GM19438 (cell line): ENCODE data around the gene KLHL21.
"Not testable (repeated sequence)": the region's sequence is repeated elsewhere in the genome, so short reads cannot be mapped to it uniquely, and the experiment has no call there.

Experiments used
- ATAC-seq: cut with Tn5 transposase; IDR thresholded peaks from one replicate; pipeline ENCODE4 v1.9.1; 2021; ENCODE audit warnings: low read depth; ENCODE audit not compliant: unreplicated experiment

The KLHL21 gene

DNA sequence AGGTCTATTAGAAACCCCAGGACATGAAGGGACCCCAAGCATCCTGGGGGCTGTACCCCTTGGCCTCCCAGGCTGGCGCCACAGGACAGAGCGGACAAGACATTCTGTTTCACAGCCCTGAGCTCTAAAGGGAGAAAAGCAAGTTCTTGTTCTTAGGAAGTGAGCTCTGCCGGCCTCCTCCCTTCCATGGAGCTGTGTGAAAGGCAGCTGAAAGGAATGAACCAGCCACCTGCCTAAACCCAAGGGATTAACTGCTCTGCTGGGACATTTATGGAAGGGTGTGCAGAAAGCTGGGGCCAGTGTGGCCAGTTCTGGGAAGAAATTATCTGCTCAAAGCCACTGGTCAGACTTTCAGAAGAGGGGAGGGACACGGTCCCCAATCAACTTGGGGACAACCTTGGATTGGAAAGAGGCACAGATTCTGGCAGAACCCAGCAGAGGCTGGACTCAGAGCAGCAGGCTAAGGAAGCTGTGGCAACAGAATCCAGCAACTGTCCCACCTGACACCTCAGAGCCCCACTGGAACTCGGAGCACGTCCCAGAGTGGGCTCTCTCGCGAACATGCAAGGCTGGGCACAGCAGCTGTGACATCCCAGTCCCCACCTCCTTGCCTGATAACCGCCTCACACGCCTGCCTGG lies 2.1 kb downstream of the KLHL21 start:
- ATAC-seq: no peak

DNA sequence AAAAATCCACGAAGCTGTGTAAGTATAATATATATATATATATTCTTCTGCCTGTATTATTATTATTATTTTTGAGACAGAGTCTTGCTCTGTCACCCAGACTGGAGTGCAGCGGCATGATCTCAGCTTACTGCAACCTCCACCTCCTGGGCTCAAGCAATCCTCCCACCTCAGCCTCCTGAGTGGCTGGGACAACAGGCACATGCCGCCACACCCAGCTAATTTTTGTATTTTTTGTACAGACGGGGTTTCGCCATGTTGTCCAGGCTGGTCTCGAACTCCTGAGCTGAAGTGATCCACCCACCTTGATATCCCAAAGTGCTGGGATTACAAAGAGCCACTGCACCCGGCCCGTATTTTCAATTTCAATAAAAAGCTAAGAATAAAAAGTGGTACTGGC lies 2.7 kb downstream of the KLHL21 start:
- not testable (repeated sequence) for ATAC-seq

DNA sequence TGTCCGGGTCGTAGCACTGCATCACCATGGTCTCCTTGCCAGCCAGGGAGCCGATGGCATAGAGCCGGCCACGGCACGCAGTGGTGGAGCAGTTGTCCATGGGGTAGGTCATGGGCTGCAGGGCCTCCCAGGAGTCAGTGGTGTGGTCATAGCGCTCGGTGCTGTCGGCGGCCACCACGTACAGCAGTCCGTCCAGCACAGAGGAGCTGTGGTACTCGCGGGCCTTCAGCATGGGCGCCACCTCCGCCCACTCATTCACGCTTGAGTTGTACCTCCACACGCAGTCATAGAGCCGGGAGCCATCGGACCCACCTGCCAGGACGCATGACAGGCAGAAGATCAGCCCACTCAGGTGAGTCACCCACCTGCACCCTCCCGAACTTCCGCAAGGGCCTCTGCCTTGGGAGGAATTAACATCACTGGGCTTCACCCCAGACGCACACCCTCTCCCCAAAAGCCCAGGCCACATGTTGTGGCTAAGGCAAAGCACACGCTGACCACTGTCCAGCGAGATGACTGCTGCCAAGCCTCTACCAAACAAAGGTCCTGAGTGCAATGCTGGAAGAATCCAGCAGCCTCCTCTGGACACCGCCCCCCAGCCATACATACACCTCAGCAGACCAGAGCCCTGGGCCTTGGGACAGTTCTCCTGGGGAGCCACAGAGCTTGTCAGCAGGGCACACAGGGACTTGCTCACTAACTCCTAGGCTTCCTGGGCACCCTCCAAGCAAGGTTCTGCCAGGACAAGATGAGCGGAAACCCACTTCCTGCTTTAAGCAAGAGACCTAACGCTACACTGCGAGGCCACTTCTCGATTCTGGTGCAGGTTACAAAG lies 3.3 kb downstream of the KLHL21 start:
- no peak for ATAC-seq

DNA sequence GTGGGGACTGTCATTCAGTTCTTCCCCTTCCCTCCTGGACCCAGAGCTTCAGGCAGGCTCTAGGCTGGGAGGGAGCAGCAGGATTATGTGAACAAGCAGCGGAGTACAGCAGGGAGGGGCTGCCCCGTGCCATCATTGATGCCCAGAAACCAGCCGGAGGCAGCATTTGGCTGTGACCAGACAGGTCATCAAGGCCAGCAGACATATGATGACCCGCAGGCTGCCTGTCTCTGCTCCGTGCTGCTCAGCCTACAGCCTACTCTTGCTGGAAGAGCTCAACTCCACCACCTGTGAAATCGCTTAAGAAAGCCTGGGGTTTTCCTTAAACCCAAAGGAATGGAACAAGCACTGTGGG lies 4.9 kb downstream of the KLHL21 start:
- no peak for ATAC-seq

DNA sequence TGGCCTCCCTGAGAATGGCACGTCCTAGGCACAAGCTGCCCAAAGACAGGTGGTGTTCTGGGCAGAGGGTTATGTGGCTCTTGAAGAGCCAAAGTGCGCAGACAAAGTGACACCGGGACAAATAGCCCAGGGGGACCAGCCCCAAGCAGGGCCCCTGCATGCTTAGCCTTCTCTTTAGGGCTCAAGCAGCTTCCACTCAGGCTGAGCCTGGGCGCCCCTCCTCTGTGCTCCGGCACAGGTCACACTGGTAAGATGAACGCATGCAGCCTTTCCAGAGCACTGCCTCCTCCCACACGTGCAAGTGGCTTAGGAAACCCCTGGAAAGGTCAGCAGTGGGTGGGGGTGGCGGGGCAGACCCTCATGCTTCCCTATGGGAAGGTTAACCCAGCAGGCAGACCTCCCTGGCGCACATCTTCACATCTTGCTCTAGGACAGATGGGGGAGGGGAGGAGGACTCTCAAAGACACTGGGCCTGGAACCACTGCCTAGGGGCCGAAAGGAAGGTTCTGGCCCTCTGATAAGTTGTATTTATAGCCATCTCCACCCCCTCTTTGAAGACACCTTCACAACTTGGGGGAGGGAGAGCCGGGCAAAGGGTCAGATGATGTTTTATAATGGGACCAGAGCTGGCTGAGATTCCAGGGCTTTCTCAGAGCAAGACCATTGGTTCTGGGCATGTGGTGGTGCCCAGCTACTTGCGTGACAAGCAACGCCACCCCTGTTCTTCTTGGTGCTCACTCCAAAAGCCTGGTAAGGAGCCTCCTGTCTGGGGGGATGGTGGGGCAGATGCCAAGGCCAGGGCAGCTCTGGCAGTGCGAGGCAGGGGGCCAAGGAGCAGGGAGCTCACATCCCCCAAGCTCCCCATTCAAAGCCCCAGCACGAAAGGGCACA lies 5.5 kb downstream of the KLHL21 start:
- no peak for ATAC-seq

DNA sequence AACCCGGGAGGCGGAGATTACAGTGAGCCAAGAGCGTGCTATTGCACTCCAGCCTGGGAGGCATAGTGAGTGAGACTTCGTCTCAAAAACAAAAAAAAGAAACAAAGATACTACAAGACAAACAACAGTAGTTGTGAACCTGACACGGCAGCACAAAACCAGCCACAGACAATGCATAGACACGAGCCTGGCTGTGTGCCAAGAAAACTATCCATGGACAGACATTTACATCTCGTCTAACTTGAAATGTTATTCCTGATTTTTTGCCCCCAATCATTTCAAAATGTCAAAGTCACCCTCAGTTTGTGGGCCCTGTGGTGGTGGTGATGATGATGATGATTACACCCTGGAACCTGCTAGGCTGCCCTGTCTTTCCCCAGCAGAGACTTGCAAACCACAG lies 6.3 kb downstream of the KLHL21 start:
- ATAC-seq: no peak

DNA sequence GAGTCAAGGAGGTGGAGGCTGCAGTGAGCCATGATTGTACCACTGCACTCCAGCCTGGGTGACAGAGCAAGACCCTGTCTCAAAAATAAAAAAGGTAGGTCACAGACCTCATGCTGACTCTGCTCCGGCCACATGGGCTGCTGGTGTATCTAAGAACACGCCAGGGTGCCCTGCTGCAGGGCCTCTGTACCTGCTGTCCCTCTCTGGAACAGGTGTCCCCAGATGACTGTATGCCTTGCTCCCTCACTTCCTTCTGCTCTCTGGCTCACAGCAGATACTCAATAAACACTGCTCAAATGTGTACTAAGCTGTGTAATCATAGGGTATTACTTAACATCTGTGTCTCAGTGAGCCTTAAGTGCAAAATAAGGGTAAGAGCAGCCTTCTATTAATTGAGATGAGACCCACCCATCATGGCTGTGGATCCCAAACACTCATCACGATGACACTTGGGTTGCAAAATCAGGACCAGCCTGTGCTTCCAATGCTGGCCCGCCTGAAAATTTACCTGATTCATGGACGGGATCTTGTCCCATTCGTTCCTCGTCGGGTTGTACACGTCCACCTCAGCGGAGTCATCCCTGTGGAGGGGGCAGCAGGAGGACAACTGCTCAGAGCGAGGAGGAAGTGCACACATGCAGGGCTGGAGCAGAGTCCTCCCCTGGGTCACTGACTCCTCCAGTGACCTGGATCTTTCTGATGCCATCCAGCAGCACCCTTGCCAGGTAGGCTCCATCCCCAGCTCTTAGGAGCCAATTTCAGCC lies 7.5 kb downstream of the KLHL21 start:
- no peak for ATAC-seq

DNA sequence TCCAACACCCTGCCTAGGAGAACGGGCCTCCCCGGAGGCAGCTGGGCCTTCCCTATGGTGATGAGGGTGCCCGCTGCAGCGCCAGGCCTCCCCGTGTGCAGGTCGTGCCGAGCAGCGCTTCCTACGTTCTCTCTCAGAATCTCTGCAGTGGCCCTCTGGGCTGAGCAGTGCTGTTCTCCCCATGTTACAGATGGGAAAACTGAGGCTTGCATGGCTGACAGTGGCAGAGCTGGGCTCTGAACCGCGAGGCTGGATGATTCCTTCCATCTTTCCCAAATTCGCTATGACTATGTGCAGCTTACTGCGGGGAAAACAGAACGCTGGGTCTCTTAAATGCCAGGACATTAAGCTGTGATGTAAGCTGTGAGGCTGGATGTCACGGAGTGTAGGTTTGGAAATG lies 8.9 kb downstream of the KLHL21 start:
- no peak for ATAC-seq

DNA sequence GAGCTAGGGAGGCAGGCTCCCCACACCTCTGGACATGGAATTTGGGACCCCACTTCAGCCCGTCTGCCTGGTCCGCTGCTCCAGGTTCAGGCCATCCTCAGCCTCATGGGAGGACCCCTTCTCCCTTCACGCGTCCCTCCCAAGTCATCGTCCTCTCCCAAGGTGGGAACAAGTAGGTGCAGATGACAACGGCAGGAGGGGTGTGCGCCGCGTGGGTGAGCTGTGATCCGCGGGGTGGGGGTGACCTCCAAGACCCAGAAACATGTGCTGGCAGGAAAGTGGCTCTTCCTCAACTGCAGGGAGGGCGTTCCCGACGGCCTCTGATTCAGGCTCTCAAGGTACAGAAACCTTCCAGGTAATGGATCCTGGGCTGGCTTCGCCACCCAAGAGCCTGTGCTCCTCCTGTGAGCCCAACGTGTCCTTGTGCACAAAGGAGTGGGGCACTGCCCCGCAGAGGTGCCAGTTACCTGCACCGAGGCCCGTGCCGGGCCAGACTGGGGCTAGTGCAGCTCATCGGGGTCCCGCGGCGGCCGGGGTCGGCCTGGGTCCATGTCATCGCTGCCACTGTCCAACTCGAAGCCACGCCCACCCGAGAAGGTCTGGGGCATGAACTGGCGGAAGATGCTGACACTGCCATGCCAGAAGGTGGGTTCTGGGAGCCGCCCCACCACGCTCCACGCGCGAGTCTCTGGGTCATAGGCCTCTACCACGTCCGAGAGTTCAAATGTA lies 9.6 kb downstream of the KLHL21 start:
- ATAC-seq: no peak

DNA sequence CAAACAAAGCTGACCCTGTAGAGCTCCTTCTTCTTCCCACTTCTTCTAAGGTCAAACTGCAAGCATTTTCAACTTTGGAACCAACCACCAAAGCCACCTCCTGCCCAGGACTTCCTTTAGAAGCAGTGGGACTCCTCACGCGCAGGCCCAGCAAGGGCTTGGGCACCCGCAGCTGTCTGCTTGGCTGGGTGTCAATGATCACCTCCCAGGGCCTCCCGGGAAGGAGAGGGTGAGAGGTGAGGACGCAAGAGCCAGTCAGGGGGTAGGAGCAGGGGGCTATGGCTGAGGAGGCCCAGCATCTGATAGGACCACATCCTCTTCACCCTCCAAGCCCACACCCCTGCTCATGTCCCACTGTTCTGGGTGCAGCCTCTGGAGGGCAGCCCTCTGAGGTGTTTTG lies 10.2 kb downstream of the KLHL21 start:
- ATAC-seq: no peak

DNA sequence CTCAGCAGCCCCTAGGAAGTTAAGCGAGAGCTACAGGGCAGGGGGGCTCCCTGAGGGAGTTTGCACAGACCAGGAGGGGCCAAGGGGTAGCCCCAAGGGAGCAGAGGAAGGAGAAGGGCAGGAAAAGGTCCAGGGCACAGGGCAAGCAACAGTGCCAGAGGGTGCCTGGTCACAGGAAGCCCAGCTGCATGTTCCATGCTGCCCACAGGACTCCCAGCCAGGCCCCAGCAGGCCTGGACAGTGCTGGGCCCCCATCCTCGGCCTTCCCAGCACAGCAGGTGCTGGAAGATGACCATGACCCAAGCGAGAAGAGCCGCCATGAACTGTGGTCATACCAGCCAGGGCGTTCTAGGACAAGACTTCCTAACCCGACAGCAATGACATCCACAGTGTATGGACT lies 11.0 kb downstream of the KLHL21 start:
- ATAC-seq: no peak

DNA sequence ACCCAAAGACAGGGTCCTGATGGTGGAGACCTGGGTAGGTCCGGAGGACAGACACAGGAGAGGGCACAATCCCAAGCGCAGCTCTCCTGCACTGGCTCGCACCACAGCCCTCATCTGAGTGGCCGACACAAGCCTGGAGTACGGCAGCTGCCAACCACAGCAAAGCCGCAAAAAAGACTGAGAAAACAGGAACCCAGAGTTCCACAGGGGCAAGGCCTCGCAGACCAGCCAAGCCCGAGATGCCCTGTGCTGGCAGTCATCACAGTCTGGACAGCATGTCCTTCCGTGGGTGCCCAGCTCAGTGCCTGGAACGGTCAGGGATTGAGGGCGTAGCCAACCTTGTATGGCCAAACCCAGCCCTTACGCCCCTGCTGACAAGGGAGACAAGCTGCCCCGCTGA lies 11.4 kb downstream of the KLHL21 start:
- ATAC-seq: no peak

DNA sequence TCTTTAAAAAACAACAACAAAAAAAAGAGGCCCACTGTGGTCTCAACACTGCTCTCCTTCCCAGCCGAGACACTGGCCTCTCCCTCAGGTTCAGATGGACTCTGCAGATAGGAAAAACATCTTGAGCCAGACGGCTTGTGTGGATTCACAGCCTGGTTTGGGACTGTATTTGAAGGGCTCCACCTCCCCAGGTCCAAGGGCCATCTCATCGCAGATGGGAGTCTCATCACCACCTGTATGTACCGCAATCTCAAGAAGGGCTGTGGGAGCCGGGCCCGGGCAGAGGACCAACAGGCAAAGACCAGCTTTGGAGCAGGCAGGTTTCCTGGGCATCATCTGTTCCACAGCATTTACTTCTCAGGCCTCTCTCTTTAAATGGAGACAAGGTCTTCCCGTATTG lies 12.6 kb downstream of the KLHL21 start:
- ATAC-seq: no peak

DNA sequence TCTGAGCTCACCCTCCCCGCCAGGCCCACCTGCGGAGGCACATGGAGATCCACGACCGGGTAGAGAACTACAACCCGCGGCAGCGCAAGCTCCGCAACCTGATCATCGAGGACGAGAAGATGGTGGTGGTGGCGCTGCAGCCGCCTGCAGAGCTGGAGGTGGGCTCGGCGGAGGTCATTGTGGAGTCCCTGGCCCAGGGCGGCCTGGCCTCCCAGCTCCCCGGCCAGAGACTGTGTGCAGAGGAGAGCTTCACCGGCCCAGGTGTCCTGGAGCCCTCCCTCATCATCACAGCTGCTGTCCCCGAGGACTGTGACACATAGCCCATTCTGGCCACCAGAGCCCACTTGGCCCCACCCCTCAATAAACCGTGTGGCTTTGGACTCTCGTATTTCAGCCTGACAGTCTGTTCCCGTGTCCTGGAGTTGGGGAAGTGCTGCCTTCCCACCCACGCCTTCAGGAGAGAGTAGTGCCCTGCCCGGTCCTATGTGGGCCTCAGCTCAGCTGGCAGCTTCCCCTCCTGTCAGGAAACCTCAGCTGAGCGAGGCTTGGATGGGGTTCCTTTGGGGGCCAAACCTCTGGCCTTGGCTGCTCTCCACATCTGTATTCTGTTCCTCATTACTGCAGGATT lies 13.7 kb downstream of the KLHL21 start:
- ATAC-seq: no peak

DNA sequence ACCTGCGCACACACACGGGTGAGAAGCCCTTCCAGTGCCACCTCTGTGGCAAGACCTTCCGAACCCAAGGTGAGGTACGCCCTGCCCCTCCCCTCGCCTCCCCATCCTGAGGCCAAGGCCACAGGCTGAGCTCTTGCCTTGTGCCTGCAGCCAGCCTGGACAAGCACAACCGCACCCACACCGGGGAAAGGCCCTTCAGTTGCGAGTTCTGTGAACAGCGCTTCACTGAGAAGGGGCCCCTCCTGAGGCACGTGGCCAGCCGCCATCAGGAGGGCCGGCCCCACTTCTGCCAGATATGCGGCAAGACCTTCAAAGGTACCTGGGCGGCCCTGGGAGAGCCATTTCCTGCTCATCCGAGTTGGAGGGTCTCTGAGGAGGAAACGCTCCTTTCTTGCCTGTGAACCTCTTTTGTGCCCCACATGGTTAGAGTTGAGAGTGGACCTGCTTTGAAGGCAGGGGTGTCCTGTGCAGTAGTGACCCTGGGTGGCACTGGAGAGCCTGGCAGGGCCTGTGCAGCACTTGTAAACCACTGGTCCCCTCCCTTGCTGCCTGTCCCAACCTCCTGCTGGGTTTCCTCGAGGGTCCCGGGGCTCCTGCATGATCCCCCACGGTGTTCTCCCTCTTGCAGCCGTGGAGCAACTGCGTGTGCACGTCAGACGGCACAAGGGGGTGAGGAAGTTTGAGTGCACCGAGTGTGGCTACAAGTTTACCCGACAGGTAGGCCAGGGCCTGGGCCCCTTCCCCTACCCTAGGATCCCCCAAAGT lies 14.4 kb downstream of the KLHL21 start:
- ATAC-seq: no peak

DNA sequence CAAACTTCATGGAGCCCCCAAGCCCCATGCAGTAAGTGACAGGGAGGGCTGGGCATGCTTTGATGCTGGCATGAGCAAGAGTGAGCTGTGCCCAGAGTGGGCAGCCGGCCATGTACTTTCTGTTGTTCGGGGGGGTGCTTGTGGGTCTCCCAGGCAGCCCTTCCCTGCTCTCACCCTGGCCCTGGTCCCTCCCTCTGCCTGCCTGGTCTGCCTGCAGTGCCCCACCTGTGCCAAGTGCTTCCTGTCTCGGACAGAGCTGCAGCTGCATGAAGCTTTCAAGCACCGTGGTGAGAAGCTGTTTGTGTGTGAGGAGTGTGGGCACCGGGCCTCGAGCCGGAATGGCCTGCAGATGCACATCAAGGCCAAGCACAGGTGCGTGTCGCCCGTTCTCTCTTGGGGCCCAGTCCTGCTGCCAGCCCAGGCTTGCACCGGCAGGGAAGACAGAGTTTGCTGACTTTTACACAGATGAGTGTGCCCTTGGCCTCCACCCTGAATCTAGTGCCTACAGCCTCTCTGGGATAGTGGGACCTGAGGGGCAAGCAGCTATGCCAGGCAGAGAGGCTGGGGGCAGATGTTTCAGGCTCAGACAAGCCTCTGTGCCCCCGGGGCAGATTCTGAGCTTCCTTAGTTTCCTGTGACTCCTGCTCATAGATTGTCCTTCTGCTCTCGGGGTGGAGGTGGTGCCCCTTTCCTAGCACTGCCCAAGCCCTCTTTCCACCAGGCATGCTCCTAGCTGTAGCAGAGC lies 15.2 kb downstream of the KLHL21 start:
- ATAC-seq: no peak

DNA sequence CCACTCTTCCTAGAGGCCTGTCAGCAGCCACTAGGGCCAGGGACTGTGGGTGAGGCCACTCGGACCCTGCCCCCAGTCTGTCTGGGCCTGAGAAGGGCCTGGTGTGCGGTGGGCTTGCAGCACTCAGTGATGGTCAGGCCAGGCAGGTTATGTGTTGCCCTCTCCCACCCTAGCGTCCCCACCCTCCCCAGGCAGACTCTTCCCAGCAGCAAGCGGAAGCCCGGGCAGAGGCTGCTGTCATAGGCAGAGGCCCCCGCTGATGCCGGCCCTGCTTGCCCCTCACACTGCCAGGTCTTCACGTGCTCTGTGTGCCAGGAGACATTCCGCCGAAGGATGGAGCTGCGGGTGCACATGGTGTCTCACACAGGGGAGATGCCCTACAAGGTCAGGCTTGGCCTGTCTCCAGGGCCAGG lies 16.3 kb downstream of the KLHL21 start:
- ATAC-seq: no peak

DNA sequence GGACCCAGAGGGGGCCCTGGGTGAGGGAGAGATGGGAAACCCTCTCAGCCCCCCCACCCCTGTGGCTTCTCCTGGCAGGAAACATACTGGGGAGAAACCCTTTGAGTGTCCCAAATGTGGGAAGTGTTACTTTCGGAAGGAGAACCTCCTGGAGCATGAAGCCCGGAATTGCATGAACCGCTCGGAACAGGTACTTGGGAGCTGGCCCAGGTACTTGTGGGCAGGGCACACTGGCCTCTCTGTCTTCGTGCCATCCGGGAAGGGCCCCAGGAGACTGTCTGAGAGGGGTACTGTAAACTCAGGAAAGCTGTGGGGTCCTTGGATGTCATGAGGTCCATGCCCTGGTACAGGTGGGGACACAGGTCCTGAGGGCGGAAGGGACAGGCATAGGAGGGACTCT lies 16.8 kb downstream of the KLHL21 start:
- ATAC-seq: no peak
